ENCODE measurements around the gene HSDL2.

GRCh38 chr9:112475318-112475717 lies 95.4 kb downstream of the HSDL2 start:
- TF ChIP-seq CTCF (conservative IDR thresholded peaks at IDR 0.05 in 1 of 2, IDR thresholded peaks at IDR 0.05 in 1 of 2; ENCODE audit: extremely low read depth in 1 of 2, insufficient read depth in 1 of 2, low read depth in 1 of 2, low read length in 2 of 2): no peak
- no peak for TF ChIP-seq EZH2 (IDR thresholded peaks at IDR 0.05; ENCODE audit: borderline replicate concordance, low read length)

All from mammary epithelial cell (primary cell).